COLO829 (cell line): ENCODE measurements around the gene OPCML.

Source experiments
- DNase-seq: peaks from one replicate; pipeline ENCODE4 v3.0.0; 2012; ENCODE audit warnings: low spot score

Gene OPCML

DNA sequence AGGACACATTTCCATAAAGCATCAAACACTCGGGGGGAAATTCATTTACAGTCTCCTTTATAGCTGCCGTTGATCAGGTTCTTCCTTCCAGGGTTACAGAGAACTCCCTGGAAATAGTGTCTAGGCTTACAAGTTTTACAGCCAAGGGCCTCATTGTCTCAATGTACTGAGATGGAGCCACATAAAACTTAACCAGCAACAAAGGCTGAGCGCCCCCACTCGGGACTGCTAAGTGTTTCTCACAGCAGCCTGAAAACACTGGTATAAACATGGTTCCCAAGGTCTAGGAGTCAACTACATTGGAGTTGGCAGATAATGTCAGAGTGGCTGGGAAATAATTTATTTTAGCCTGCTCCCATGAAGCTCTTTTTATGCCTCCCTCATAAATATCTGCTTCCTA, 686.2 kb downstream of the OPCML start:
- DNase-seq, result no peak

DNA sequence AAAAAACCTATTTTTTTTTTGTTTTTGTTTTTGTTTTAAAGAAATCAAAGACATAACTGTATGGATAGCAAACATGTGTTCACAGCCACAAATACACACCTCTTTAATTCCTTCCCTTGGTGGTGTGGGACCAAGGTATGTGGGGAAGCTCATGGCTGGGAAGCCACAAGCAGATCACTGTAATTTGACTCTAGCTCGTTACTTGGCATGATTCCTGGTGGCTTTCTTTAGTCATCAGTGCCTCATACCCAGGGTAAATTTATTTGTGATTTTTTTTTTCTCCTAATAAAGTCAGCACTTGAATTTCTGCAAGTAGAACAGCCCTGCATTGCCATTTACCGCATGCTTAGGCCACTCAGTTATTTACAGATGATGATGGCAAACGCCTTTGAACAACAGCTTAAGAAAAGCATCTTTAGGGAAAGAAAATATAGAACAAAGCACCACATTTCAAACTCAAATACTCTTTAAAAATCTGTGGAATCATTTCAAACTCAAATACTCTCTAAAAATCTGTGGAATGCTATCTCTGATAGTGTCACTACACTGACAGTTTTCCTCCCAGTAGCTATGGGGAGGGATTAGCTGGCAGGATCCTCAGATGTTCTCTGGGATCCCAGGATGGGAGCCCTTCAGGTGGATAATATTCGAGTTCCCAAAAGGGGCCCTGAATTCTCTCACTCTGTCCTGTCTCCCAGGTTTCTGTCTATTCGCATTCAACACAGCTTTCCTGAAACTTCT, 687.2 kb downstream of the OPCML start:
- peak; percentile 16 for DNase-seq

DNA sequence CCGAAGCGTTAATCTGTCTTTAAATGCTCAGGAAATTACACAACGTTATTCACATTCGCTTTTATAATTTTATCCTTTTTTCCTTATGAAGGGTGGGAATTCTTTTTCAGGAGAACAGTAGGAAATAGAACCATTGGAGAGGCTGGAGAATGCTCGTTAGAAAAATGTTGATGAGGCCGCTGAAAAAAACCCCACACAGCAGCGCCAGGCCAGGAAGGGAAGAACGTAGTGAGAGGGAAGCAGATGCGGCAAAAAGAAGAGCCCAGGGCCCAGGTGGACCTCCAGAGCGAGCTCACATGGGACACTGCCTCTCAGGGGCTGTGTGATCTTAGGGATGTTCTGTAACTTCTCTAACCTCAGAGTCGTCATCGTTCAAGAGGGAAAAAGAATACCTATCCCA, 691.6 kb downstream of the OPCML start:
- DNase-seq, result no peak

DNA sequence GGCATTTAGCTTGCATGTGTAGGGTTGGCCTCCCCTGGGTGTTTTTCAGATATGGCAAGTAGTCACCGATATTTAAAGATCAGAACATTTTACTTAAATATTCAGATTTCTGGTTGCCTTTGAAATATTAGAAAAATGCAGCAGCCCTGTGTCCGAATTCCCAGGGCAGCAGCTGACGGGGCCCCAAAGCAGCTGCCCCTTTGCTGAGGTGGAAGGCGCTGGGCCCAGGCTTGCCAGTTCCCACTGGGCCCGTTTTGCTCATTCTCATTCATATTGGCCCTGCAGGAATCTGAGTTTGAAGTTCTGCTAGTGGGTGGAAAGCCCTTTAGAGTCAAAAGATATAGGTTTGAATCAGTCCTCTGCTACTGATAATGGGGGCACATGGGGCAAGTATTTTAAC, 692.1 kb downstream of the OPCML start:
- no peak for DNase-seq

DNA sequence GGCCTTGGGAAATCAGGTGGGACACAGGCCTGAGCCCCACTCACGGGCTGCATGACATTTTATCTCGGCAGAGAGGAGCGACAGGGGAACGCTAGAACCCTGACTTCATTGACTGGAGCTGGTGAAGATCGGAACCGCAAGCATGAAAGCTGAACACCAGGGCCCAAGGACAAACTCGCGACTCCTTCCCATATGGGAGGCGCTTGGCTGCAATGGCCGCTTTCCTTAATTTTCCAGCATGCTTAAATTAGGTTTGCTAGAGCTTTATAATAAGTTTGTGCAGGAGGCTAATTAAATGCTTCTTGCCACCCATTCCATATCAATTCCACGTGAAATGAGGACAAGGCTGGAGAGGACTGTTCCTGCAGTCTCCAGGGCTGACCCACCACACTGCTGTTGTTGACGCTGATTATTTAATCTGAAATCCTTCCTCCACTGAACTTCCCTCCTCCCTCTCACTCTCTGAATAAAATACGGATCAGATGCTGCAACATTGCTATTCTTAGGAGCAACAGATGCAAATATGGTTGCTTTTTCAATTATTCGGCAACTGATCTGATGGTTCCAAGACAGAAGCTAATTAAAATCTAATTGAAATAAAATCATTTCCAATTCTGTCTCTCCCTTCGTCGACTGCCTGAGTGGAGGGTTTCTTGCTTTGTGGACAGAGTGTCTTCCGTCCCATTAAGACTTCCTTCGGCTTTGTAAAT, 692.9 kb downstream of the OPCML start:
- no peak for DNase-seq

DNA sequence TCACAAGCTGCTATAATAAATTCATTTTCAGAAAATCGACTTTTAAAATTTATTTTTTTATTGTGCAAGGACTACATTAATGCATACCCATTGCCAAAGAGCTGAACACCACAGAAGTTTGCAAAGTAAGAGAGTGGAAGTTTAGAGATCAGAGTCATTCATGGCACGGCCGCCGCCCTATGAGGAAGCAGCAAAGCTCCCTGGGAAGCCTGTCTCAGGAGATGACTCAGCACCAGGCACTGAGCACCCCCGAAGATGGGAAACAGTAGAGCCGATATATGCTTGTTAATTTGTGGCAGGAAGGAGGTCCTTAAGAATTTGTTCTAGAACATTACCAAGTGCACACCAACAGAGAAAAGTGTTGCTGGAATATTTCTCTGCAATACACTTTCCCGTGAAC, 693.7 kb downstream of the OPCML start:
- DNase-seq, result no peak

DNA sequence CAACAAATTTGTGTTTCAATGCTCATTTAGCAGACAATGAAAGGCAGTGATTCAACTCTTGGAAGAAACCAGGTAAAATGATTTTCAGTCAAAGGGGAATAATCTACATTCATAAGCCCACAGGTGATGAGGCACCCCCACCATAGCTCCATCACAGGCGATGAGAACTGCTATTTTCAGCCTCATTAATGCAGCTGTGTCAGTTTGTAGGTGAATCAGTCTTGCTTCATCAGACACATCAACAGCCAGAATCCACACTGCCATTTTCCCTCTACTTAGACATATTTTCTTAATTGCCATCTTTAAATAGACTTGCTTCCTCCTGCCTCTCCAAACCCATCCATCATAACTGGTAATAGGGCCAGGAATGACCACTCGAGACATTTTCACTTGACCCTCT, 701.0 kb downstream of the OPCML start:
- DNase-seq, result no peak

DNA sequence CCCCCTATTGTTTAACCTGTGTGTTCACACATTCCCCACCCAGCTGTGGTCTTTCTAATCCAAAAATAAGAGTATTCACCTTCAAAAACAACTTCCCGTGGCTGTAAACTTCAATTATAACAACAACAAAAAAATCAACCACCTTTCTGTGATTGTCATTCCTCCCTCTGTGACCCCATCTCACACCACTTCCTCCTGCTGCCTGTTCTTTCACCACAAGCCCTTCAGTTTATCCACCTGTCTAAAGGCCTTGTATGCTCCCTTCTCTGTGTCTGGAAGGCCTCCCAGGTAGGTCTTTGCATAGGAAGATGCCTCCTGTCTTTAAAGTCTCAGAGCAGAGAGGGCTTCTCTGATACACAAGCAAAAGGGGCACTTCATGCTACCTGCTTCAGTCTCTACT, 707.7 kb downstream of the OPCML start:
- DNase-seq, result no peak

DNA sequence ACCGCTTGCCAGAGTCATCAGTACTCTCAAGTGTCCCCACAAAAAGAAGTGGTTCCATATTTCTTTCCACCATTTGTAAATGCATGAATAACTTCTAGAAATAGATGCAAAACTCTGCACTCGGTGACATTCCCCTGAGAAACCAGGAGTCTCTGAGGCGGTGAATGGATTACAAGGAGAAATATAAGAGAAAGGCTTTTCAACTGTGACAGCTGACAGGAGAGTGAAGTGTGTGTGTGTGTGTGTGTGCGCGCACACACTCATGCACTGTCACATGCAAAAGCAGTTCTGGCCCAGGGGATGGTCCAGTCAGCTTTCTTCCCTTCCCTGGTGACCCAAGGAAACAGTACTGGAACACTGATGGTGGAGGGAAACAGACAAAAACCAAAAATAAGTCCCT, 710.0 kb downstream of the OPCML start:
- no peak for DNase-seq

DNA sequence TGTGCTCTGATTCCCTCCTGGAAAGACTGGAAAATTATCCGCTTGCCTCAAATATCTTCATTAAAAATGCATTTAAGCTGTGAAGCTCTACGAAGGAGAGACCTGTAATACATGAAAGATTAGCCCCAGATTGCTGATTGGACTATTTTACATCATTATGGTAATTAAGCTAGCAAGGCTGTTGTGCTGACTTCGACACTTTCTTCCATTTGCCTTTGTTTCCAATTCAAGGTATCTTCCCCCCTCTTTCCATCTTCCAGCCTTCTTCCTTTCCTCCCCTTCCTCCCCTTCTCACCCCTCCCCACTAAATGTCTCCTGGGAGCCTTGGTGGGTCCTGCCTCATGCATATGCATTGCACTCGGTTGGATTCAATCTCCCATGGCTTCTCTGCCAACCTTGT, 710.8 kb downstream of the OPCML start:
- no peak for DNase-seq

DNA sequence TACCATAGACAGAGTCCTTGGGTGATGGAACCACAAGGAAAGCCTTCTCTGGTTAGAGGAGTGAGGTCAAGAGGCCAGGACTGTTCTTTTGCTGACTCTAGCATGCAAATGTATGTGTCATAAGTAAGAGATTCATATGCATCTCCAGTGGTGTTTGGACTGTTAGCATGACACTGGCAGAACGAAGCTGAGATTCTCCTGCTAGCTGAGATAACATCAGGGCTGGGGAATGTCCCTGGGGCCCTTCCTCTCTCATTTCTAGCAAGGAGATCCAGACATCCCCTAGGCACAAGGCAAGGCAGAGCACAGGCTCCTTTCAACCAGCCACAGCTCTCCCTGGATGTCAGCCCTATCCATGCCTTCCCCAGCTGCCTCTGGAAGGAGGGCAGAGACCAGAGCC, 711.3 kb downstream of the OPCML start:
- peak; percentile 12 for DNase-seq

DNA sequence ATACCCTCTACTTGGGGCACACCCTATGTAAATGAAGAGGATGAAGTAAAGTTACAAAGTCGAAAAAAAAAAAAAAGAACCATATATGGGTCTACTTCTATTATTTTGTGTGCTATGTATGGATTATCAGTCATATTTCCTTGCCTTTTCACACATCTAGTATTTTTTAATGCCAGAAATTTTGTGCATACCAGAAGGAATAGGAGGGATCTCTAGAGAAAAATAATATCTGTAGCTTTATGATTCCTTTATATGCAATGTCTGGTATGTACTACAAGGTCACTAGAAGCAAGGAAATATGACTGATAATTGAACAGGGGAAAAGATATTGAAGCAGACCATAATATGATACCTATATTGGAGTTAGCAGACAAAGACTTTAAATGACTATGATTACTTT, 713.4 kb downstream of the OPCML start:
- no peak for DNase-seq

DNA sequence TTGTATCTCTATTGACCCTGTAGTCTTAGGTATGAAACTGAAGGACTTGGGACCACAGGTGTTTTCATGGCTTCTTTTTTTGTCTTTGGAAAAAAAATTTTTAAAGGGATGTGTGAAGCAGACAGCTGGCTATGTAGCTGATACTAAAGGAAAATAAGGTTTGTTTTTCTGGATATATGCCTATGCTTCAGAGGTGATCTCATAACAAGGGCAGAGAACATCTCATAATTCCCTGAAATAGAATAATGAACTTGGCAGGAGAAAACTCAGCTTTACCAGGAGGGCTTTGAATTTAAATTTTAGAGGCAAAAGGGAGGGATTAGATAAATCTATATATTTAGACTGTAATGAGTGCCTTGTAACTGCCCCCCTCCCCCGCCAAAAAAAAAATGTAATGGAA, 714.9 kb downstream of the OPCML start:
- DNase-seq, result no peak

DNA sequence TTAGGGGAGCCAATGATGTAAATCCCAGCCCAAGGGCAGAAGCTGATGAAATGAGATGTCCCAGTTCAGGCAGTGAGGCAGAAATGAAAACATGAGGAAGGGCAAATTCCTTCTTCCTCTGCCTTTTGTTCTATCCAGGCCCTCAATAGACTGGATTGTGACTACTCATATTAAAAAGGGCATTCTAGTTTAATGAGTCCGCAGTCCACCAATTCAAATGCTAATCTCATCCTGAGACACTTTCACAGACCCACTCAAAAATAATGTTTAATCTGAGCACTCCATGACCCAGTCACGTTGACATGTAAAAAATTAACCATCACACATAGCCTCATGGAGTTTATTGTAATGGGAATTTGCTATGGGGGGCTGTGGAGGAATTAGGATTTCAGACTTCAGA, 717.9 kb downstream of the OPCML start:
- DNase-seq, result no peak

DNA sequence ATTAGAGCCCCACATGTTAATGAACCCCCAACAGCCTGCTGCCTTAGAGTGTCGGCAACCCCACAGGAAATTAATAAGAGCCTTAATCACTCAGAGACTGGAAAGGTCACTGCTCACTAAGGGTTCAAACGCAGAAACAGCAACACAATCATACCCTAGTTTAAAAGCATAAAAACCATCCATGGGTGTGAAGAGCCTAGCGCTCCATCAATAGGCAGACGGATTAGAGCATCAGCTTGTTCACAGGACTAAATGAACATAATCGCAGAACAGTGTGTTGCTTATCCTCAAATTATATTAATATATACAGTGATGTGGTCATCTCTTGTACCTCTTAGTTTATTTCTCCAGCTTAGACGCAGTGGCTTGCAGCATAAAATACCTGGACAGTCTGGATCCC, 720.7 kb downstream of the OPCML start:
- no peak for DNase-seq

DNA sequence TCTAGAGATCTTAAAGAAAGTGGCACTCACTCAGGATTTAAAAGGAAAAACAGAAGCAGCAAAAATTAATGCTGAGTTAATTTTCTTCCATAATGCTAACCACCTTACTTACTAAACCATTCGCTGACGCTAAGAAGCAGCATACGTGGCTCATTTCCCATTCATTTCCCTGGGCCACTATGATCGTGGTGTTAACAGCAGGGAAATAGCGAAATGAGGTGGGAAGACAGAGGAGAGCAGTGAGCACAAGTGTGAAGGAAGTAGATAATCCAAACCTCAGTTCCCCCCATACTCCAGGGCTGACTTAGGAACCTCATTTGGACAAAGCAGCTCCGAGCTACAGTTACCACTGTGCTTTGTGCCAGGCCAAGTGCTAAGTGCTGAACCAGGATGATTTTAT, 723.2 kb downstream of the OPCML start:
- no peak for DNase-seq

DNA sequence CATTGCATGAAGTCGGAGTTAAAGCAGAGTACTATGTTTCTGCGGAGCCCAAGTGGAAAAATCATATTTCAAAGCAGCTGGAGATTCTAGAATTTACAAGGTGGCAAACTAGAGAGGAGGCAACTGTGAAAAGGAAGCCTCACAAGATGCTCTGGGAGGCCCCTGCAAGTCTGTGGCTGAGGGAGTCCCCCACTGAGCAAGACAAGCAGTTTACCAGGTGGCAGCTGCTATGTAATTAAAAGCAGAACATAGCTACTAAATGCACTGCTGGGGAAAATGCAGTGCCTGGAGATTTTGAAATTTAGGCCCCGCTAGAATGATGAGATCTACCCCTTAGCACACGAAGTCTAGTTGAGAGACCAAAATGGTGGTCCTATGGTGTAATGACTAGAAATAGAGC, 728.0 kb downstream of the OPCML start:
- no peak for DNase-seq

DNA sequence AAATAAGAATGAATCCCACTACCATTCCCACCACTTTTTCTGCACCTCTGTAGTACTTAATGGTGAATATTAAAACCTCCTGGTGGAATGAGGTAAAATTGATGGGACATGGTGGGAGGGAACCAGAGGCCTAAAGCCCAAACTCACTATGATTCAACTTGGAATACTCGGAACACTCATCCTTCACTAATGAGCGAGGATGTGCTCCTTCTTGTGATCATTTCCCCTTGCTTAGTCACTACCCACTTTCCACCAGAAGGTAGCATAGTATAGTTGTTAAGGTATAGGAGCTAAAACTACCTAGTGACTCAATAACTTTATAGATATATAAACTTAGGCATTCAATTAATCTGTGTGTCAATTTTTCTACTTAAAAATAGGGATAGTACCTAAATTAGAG, 728.9 kb downstream of the OPCML start:
- no peak for DNase-seq

DNA sequence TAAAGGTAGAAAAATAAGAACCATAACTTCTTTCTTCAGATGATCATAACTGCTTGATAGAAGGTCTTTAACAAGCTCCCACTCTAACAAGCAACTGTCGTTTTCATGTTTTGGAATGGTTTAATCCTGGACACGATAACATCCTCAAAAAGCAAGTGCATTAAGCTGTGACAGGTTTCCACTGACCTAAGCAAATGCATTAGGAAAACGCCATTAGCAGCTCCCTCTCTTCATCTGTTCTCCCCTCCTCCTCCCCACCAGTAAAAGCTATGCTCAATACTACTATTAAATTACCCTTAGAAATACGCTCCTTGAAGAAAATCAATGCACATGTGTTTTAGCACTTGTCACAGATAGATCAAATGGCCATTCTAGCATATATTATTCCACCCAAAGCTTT, 729.4 kb downstream of the OPCML start:
- no peak for DNase-seq

DNA sequence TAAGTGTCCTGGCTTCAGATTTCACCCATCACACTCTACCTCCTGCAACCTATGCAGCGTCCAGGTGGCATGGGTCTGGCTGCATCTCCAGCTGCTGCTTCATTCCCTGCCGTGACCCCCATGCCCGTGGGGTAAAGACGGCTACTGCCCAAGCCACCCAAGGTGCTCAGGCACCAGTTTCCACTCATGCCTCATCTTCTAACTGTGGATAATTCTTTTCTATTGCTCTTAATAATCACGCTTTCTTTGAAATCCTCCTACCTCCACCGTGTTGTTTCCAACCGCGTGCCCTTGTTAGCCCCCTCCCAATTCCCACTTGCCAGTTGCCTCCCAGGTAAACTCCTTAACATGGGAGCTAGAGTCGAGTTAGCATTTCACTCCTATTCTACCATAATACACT, 738.5 kb downstream of the OPCML start:
- no peak for DNase-seq

DNA sequence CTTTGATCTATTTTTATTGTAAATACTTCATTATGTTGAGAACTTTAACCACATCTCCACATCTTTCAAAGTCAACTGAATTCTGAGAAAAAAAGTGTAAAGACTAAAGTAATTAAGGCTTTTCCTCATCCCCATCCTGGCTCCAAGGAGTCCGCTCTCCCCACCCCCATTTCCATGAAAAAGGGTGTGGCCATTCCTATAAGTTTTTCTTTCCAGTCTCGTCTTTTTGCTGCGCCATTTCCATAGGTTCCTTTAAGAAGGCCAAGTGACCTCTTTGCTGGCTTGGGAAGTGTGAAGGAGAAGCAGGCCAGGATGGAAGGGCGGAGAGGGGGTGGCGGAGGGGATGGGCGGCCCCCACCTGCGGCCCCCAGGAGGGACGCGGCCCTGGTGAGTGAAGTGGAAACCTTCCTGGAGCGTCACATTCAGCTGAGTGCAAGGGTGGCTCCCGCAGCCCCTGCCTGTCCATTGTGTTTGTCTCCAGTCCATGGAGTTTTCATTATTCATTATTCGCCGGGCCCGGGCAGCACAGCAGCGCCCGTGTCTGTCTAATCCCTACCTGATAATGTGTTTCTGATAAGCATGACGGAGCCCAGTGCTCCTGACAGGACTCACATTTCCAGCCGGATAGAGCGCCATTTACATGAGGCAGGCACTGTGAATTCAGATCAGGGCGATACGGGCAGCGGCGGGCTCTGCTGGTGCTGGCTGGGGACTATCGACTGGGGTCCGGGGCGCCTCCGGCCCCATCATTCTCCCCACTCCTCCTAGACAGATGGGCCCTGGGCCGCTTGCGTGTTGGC, 739.8 kb downstream of the OPCML start:
- no peak for DNase-seq

DNA sequence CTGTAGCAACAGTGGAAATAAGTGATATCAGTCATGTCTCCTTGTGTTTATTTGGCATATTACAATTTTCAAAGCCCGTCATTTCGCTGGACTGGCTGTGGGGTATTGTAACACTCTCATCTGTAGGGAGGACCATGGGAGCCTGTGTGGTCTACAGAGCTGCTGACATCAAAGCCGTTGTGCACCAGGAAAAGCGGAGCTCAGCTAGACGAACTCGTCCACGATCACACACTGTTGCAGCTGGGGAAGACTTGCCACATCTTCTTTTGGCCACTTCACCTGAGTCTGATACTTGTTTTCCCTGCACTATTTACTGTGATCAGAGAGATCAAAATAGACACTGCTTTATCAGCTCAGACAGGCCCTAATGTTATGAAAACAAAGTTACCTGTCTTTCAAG, 741.3 kb downstream of the OPCML start:
- DNase-seq, result no peak

DNA sequence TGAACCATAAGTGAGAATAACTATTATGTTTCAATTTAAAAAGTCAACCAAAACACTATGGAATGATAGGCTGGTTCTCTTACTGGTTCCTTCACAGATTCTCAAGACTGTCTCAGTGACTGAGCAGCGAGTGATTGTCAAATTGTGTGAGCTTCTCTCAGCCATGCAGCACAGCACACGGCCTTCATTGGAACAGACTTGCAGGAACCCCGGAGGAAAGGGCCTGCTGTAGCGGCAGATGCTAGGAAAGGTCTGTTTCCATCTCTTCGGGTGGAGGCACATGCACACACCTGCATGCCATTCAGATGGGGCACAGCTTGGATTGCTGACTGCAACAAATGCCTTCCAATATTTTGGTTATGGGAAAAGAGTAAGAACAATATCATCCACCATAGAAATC, 741.8 kb downstream of the OPCML start:
- DNase-seq, result no peak
